AG09309 (cell line): ENCODE measurements around the gene SH2D3C.

ENCODE experiments used
- DNase-seq: peaks from one replicate; pipeline ENCODE4 v3.0.0-alpha.2; 2010; ENCODE audit warnings: low read depth
- H3K4me3 ChIP-seq: 2 replicates; pipeline ENCODE4 v1.5.1; 2011; ENCODE audit warnings: mild to moderate bottlenecking, low read depth, low read length, moderate library complexity; ENCODE audit not compliant: control insufficient read depth
- CTCF ChIP-seq: IDR thresholded peaks from 2 replicates; pipeline ENCODE4 v1.5.1; 2011; ENCODE audit warnings: mild to moderate bottlenecking, low read depth, low read length, inconsistent platforms; ENCODE audit not compliant: insufficient read depth, control insufficient read depth; ENCODE audit errors: missing control alignments

Gene SH2D3C

GRCh38 chr9:127816728-127817127 is 38.3 kb upstream of the SH2D3C start:
- TF ChIP-seq CTCF: no peak
- no peak overlapping the region for H3K4me3 ChIP-seq
- no peak for DNase-seq

GRCh38 chr9:127816362-127816725 is 37.9 kb upstream of the SH2D3C start:
- TF ChIP-seq CTCF: no peak
- no peak overlapping the region for H3K4me3 ChIP-seq
- DNase-seq: no peak

GRCh38 chr9:127815512-127816361 is 37.3 kb upstream of the SH2D3C start:
- no peak for TF ChIP-seq CTCF
- no peak overlapping the region for H3K4me3 ChIP-seq
- no peak for DNase-seq

- no peak for DNase-seq
- no peak for TF ChIP-seq CTCF
- no peak overlapping the region for H3K4me3 ChIP-seq
Observed at GRCh38 chr9:127814619-127815511, 36.4 kb upstream of the SH2D3C start.

- no peak for DNase-seq
- H3K4me3 ChIP-seq: no peak overlapping the region
- TF ChIP-seq CTCF: no peak
Observed at GRCh38 chr9:127813686-127814226, 35.3 kb upstream of the SH2D3C start.

- no peak for TF ChIP-seq CTCF
- no peak for DNase-seq
- no peak overlapping the region for H3K4me3 ChIP-seq
Observed at GRCh38 chr9:127812936-127813675, 34.6 kb upstream of the SH2D3C start.
